Esophagus squamous epithelium (tissue), 4 donors: ENCODE results near the gene BAHD1.

Experiments
- CTCF ChIP-seq, 6 experiments: fragments of 450-650 bp in 4 of 6; fragments of 200-600 bp in 2 of 6; sonication (generic) in 2 of 6; IDR thresholded peaks; one replicate each; pipeline ENCODE4 v1.5.1; 2016 to 2019; ENCODE audit warnings: antibody characterized with exemption in 6 of 6, mild to moderate bottlenecking in 4 of 6, moderate library complexity in 4 of 6
- POLR2A ChIP-seq, 4 donors: fragments of 450-650 bp; IDR thresholded peaks; one replicate each; pipeline ENCODE4 v1.6.1; 2017; ENCODE audit warnings: antibody characterized with exemption in 4 of 4, mild to moderate bottlenecking in 4 of 4, moderate library complexity in 3 of 4

- TF ChIP-seq CTCF (IDR thresholded peaks at IDR 0.05) (no peak), POLR2A (IDR thresholded peaks at IDR 0.05) (no peak)
These were observed 16.0 kb downstream of the BAHD1 start for GRCh38 chr15:40456738-40457137.
